Activated T-cell treated with anti-CD3 and anti-CD28 coated beads for 1 hour (primary cell): ENCODE data around the gene GALP.
"Not testable (repeated sequence)": the region's sequence is repeated elsewhere in the genome, so short reads cannot be mapped to it uniquely, and the experiment has no call there.

Source experiments
- DNase-seq: peaks from one replicate; pipeline ENCODE4 v3.0.0-alpha.2; 2020; ENCODE audit warnings: low read depth

The GALP gene

DNA sequence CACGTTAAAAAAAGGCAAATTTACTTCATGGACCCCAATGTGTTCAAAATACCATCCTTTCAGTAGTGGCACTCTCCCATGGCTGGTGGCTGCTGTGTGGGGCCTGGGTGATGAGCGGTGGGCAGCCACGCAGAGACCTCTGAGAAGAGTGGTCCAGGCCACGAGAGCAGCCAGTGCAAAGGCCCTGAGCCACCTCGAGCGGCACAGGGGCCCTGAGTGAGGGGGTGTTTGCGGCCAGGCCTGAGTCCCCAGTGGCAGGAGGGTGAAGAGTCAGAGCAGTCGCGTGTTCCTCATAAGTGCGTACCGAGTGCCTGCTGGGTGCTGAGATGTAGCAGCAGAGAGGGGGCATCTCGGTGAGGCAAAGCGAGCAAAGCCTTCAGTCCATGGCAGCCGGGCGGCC lies 27.7 kb upstream of the GALP start:
- no peak for DNase-seq

DNA sequence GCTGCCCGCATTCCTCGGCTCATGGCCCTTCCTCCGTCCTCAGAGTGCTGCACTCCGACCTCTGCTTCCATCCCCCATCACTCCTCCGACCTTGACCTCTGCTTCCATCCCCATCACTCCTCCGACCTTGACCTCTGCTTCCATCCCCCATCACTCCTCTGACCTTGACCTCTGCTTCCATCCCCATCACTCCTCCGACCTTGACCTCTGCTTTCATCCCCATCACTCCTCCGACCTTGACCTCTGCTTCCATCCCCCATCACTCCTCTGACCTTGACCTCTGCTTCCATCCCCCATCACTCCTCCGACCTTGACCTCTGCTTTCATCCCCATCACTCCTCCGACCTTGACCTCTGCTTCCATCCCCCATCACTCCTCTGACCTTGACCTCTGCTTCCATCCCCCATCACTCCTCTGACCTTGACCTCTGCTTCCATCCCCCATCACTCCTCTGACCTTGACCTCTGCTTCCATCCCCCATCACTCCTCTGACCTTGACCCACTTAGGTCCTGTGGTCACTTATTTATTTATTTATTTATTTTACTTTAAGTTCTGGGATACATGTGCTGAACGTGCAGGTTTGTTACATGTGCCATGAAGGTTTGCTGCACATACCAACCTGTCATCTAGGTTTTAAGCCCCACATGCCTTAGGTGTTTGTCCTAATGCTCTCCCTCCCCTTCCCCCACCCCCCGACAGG lies 26.7 kb upstream of the GALP start:
- not testable (repeated sequence) for DNase-seq

DNA sequence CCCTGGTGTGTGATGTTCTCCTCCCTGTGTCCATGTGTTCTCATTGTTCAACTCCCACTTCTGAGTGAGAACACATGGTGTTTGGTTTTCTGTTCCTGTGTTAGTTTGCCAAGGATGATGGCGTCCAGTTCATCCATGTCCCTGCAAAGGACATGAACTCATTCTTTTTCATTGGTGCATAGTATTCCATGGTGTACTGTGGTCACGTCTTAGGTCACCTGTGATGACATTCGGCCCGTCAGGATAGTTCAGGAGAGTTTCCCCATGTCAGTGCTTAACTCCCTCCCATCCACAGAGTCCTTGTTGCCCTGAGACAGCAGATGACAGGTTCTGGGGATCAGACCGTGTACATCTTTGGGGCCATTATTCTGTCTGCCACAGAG lies 26.2 kb upstream of the GALP start:
- DNase-seq, result no peak

DNA sequence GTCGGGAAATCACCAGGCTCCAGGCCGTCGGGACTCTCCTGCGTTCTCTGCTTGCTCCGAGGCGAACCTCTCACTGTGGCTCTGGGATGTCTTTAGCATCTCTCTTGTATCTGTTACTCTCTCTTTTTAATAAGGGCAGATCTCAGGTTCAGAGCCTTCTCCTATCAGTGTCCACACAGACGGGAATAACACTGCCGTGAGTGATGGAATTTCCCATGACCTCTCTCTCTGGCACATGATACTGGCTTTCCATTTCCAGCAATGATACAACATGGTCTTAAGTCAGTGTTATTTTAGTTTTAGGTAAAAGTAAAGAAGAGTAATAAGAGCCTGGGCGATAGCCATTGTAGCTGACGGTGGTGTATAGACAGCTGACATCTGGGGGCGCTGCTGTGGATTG lies 25.4 kb upstream of the GALP start:
- DNase-seq, result no peak

DNA sequence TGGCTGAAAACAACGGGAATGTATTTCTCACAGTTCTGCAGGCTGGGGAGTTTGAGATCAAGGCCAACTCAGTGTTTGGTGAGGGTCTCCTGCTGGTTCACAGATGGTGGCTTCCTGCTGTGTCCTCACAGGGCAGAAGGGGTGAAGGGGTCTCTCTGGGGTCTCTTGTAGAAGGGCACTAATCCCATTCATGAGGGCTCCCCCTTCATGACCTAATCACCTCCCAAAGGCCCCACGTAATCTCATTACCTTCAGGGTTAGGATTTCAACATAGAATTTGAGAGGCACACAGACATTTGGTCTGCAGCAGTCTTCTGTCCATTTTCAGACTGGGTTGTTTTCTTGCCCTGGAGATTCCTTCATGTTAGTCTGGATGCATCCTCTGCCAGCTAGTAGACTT lies 23.2 kb upstream of the GALP start:
- no peak for DNase-seq

DNA sequence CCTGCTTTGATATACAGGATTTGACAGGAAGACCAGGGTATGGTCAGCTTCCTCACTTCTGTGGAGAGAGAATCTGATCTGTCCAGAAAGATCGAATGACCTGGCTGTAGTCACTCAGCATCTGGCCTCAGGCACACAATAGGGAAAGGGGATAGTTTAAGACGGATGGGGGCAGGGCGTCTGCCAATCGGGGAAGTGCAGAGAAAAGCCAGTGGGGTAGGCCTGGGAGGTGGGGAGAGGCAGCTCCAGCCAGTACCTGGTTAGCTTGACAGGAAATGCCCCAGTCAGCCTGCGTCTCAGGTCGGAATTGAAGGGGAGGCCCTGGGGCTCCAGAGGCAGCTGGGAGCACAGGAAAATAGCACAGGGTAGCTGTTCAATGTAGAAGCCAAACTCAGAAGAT lies 22.3 kb upstream of the GALP start:
- DNase-seq, result no peak

DNA sequence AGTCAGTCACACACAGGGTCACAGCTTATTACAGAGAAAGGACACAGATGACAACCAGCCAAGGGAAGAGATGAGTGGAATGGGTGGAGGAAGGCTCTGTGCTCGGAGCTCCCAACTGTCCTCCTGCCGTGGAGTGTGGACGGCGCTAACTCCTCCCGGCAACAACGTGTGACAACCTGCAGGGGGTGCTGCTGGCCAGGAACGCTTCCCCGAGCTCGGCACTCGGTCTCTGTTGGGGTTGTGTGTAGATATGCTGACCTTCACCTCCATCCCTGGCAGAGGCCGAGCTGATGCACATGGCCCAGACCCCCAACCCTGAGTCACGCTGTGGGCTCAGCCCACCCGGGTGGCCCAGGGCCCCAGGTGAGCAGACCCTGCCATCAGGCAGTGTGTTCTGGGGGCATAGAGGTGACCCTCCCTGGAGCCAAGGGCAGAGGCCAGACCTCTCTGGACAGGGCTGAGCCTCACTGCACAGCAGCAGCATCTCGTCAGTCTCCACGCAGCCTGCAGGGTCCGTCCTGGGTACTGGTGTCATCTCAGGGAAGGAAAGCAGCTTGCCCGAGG lies 20.6 kb upstream of the GALP start:
- no peak for DNase-seq

DNA sequence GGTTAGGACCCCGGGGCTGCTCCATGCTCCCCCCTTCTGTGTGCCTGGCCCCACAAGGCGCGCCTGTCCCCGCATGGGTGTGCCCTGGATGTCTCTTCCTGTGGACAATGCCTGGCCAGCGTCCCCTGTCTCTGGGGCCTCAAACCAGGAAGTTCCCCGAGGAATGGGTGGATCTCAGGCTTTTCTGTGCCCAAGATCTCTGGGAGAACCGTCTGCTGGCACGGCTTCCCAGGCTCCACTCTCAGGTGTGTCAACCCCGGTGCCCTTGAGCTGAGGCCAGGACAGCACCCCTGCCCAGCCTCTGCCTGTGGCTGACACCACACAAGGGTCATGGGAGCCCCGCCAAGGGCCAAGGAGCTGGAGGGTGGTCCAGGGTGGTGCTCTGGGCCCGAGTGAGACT lies 19.0 kb upstream of the GALP start:
- DNase-seq, result no peak

DNA sequence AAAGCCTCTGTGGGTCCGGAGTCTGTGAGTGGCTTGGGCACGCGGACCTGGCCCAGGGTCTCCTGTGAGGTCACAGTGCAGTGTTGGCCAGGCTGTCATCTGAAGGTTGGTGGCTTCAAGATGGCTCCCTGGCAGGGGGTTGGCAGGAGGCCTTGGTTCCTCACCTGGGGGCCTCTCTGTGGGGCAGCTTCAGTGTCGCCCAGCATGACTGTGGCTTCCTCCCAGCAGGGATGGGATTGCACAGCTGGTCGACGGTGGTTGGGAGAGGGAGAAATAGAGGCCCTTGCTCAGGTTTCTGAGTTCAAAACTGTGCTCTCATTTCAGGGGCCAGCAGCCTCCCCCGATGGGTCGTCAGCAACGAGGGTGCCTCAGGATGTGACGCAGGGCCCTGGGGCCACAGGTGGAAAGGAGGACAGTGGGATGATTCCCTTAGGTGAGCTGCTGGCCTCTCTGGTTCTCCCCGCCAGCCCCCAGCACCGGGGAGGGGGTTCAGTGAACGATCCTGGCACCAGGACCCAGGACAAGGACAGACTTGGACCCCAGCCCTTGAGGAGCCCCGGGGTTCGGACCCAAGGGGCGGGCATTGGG lies 17.5 kb upstream of the GALP start:
- no peak for DNase-seq

DNA sequence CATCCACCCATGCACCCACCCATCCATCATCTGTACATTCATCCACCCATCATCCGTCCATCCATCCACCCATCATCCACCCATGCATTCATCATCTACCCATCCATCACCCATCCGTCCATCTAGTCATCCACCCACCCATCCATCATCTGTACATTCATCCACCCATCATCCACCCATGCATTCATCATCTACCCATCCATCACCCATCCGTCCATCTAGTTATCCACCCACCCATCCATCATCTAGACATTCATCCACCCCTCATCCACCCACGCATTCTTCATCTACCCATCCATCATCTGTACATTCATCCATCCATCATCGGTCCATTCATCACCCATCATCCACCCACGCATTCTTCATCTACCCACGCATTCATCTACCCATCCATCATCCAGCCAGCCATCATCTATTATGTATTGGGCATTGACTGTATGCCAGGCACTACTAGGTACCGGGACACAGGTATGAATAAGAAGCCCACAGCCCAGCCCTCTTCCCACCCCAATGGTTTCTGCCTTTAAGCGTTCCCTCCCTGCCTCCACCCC lies 16.7 kb upstream of the GALP start:
- no peak for DNase-seq

DNA sequence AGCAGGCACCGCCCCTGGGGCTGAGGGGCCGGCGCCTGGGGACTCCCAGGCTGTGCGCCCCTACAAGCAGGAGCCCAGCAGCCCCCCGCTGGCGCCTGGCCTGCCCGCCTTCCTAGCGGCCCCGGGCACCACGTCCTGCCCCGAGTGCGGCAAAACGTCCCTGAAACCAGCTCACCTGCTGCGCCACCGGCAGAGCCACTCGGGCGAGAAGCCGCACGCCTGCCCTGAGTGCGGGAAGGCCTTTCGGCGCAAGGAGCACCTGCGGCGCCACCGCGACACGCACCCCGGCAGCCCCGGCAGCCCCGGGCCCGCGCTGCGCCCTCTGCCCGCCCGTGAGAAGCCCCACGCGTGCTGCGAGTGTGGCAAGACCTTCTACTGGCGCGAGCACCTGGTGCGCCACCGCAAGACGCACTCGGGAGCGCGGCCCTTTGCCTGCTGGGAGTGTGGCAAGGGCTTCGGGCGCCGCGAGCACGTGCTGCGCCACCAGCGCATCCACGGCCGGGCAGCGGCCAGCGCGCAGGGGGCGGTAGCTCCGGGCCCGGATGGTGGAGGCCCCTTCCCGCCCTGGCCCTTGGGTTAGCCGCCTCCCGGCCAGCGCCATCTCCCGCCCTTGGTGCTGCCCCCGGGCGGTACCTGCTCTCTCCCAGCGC lies 16.1 kb upstream of the GALP start:
- no peak for DNase-seq

DNA sequence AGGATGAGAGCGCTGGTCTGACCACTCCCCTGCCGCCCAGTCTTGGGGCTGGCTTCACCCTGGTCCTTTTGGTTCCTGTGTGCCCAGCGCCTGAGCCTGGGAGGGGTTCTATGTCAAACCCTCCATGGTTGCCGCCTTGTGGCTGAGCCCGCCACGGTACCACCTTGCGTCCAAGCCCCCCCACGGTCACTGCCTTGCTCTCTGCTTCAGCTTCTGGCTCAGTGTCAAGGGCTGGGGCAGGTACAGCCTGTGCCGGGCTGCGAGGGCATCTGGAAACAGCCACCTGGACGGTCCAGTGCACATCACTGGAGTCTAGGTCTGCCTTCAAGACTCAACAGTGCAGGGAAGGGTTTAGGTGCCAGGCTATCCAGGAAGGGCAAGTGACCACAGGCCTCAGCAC lies 14.3 kb upstream of the GALP start:
- DNase-seq, result no peak

DNA sequence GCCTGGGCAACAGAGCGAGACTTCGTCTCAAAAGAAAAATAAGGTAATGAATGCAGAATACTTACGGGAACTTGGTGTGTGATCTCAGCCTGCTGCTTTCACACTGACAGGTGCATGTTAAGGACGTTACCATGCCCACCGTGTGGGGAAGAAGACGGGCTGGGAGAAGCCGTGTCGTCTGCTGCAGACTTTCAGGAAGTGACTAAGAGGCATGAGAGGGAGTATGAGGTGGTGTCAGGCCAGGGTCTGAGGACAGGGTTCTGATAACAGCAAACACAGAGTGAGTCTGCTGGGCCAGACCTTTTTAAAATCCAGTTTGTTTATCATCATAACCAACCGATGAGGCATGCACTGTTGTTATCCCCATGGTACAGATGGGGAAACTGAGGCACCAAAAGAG lies 13.6 kb upstream of the GALP start:
- DNase-seq, result no peak

DNA sequence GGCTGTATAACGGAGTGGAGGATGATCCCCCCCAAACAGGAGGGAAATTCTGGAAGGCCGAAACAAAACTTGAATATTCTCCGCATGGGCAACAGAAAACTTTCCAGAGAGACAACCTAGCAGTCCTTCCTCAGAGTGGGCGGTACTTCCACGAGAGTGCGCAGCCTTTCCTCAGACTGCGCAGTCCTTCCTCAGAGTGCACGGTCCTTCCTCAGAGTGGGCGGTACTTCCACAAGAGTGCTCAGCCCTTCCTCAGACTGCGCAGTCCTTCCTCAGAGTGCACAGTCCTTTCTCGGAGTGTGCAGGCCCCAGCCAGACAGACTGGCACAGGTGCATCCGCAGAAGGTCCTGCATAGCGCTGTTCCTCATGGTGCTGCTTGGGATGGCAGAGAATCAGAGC lies 12.7 kb upstream of the GALP start:
- DNase-seq, result no peak

DNA sequence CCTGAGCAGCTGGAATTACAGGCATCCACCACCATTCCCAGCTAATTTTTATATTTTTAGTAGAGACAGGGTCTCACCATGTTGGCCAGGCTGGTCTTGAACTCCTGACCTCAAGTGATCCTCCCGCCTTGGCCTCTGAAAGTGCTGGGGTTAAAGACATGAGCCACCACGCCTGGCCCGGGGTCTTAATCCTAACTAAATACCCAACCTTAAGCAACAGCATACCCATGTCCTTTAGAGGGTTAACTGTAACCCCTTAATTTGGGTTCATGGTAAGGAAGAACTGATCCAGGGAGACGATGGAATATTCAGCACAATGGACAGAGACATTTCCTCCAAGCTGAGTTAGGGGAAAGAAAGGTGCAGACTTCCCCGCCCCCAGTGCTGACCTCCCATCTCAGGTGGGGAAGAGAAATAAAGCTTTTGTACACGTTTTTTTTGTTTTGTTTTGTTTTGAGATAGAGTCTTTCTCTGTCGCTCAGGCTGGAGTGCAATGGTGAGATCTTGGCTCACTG lies 8.7 kb upstream of the GALP start:
- DNase-seq, result no peak

DNA sequence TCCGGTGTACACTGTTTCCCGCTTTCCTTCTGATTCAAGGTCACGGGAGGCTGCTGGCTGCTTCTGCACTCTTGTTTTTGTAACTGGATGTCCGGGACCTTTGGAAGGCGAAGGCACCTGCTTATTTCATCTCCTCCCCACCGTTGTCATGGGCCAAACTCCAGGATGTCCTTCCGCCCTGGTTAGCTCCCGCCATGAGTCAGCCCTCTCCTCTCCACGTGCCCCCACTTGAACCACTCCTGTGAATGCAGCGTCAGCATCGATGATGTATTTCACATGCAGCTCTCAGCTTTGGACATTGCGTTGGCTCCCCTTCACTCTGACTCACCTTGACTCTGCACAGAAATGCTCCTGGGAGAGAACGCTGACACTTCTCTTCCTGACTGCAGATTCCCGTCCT lies 5.5 kb upstream of the GALP start:
- DNase-seq, result no peak

DNA sequence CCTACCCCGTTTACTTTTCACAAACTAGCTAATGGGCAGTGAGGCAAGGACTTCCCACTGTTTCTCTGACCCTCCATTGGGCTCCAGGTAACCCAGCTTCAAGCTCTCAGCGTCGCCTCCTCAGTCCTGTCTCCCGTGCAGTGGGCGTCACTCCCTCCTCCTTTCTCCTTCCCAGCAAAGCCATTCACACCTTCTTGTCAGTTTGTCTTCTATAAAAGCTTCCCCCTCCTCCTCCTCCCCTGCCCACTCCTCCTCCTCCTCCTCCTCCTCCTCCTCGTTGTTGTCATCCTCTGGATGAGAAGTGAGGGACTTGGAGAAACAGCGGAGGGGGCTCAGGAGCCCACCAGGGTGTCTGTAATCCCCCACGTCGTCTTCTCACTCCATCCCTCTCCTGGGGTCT lies 1.7 kb upstream of the GALP start:
- DNase-seq, result no peak

DNA sequence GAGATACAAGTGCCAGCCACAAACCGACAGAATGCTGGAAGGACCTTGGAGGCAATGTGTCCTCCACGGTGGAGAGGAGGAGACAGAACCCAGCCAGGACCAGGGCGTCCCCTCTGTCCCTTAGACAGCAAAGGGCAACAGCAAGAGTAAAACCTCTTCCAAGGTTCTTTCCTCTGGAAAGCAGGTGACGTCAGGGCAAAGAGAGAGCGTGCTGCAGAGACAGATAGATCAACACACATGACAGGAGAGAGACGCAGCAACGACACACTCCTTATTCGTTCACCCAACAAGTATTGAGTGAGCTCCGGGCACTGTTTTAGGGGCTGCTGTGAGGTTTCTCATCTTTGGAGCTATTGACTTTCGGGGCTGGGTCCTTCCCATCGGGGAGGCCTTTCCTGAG lies 1.3 kb upstream of the GALP start:
- DNase-seq, result no peak

DNA sequence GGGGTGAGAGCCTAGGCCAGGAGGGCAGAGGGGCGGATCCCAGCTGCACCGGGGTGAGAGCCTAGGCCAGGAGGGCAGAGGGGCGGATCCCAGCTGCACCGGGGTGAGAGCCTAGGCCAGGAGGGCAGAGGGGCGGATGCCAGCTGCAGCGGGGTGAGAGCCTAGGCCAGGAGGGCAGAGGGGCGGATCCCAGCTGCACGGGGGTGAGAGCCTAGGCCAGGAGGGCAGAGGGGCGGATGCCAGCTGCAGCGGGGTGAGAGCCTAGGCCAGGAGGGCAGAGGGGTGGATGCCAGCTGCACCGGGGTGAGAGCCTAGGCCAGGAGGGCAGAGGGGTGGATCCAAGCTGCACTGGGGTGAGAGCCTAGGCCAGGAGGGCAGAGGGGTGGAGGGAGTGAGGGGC lies 502 bp downstream of the GALP start:
- DNase-seq, result not testable (repeated sequence)

DNA sequence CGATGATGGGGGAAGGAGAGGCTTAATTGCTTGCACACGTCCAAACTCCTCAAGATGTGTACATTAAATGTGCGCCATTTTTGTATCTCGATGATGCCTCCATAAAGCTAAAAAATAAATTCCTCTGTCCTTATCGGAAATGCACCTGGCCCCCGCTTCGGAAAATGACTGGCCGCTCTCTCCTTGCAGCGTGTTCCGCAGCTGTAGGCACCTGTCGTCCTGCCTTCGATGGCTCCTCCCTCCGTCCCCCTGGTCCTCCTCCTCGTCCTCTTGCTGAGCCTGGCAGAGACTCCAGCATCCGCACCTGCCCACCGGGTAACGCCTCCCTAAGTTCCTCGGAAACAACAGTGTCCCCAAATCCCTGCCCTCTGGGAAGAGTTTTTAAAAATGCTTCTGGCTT lies 1.1 kb downstream of the GALP start:
- no peak for DNase-seq

DNA sequence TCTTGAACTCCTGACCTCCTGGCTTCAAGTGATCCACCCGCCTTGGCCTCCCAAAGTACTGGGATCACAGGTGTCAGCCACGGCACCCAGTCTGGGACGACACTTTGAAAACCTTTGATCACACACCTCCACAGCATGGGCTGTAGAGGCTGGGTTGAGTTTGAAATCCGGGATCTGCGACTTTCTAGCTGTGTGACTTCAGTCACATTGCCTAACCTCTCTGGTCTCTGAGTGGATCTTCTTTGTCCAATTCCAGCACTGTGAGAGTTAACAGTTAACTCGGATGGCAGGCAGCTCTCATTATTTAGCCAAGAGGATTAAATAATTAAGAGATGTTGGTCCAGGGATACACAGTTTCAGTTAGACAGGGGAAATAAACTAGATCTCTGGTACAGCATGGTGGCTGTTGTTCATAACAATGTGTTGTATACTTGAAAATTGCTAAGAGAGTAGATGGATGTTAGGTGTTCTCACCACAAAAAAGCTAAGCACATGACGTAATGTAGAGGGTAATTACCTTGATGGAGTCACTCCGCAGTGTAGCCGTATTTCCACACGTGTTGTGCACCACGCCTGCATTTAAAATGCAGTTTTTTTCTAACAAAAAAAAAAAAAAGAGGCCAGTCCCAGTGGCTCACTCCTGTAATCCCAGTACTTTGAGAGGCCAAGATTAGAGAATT lies 1.9 kb downstream of the GALP start:
- DNase-seq, result no peak

DNA sequence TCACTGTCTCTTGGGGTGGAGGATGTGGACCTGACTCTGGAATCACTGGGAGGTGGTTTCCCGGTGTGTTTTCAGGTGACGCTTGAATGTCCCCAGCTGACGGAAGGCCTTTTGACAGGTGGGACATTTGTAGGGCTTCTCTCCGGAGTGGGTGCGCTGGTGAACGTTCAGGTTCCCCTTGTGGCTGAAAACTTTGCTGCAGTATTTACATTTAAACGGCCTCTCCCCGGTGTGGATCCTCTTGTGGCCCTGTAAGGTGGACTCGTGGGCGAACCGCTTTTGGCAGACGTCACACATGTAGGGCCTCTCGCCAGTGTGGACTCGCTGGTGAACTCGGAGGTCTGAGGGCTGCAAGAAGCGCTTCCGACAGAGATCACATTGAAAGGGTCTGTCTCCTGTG lies 14.0 kb downstream of the GALP start:
- DNase-seq, result no peak
